H1 (cell line): ENCODE measurements around the gene DPYSL4. TPM values are rescaled to one million over a fixed set of nuclear protein-coding genes. Genes with fewer than 3 reads are reported as not detected.

Source experiments
- CEBPB ChIP-seq: IDR thresholded peaks from 2 replicates; pipeline ENCODE4 v1.6.1; 2012; ENCODE audit warnings: low read depth, low read length
- CHD7 ChIP-seq: fragments of 300-600 bp; sonication (generic); IDR thresholded peaks from 2 replicates; pipeline ENCODE4 v1.7.1; 2012; ENCODE audit warnings: low read length, moderate library complexity, mild to moderate bottlenecking, inconsistent platforms; ENCODE audit not compliant: insufficient replicate concordance
- EP300 ChIP-seq, 2 experiments: IDR thresholded peaks; 1 replicate in 1 of 2; 2 replicates in 1 of 2; pipeline ENCODE4 v1.6.1; 2011 to 2012; ENCODE audit warnings: low read depth in 2 of 2, low read length in 2 of 2, mild to moderate bottlenecking in 2 of 2, borderline replicate concordance in 1 of 2, inconsistent platforms in 1 of 2, moderate library complexity in 1 of 2
- GTF2F1 ChIP-seq: IDR thresholded peaks from 2 replicates; pipeline ENCODE4 v1.6.1; 2012; ENCODE audit warnings: low read depth, low read length, improper control_type of control experiment, borderline replicate concordance
- NRF1 ChIP-seq: IDR thresholded peaks from 2 replicates; pipeline ENCODE4 v1.6.1; 2011; ENCODE audit warnings: mild to moderate bottlenecking, low read depth, low read length, improper control_type of control experiment
- RAD21 ChIP-seq, 2 experiments: IDR thresholded peaks in 1 of 2; conservative IDR thresholded peaks in 1 of 2; 2 replicates each; pipeline ENCODE4 v1.6.1; 2011; ENCODE audit warnings: low read depth in 2 of 2, low read length in 2 of 2, improper control_type of control experiment in 1 of 2, inconsistent platforms in 1 of 2, mild to moderate bottlenecking in 1 of 2, moderate library complexity in 1 of 2
- SP2 ChIP-seq: IDR thresholded peaks from 2 replicates; pipeline ENCODE4 v1.6.1; 2012; ENCODE audit warnings: mild to moderate bottlenecking, low read length, inconsistent platforms
- TBP ChIP-seq: IDR thresholded peaks from 2 replicates; pipeline ENCODE4 v1.6.1; 2011; ENCODE audit warnings: low read depth, low read length, improper control_type of control experiment
- polyA plus RNA-seq, 7 experiments: library from polyadenylated mRNA; depleted of rRNA in 3 of 7; stranded (reverse) in 5 of 7; unstranded in 2 of 7; fragments of >200 nt in 5 of 7; fragments of 200-250 nt in 2 of 7; gene quantifications; 1 replicate in 5 of 7; 2 replicates in 1 of 7; 4 replicates in 1 of 7; pipeline versions ENCODE4 v1.2.1 to v1.2.3, GENCODE V29; 2011 to 2013; ENCODE audit warnings: missing spikeins in 2 of 7, mixed read lengths in 2 of 7
- total RNA-seq: library from RNA; stranded (reverse); fragmentation: NEBNext Ultra II Directional; extraction: Animal tissue kit (Norgen Biotek cat#: 25700); gene quantifications from 2 replicates; pipeline ENCODE4 v1.2.1, GENCODE V29; 2021

The DPYSL4 gene
- total and polyA plus RNA-seq, 2 of the 8 experiments (the other 6 are each of a cell fraction or from before 2014, with no cell fraction given), result 12.9 to 15.2 TPM

- TF ChIP-seq CHD7 (no peak), TBP (no peak), EP300 (IDR thresholded peaks at IDR 0.05; ENCODE audit: borderline replicate concordance in 1 of 2, low read depth in 2 of 2, low read length in 2 of 2) (no peak), GTF2F1 (no peak), SP2 (no peak), RAD21 (IDR thresholded peaks at IDR 0.05 in 1 of 2, conservative IDR thresholded peaks at IDR 0.05 in 1 of 2; ENCODE audit: low read depth in 2 of 2, low read length in 2 of 2) (no peak), NRF1 (no peak), CEBPB (no peak)
- TF ChIP-seq, all 59 proteins: peak for 0
Measured at GRCh38 chr10:132192076-132192975, 5.6 kb downstream of the DPYSL4 start (continued).
